ENCODE results near the gene CHD9NB.
A peak's percentile ranks its signal among the peaks of the same experiment; 100 is the strongest.

CHD9NB gene

GRCh38 chr16:53052519-53053501 is at the start of gene CHD9NB (continued):
- TF ChIP-seq GLI2 (tag by site-specific recombination; IDR thresholded peaks at IDR 0.05; ENCODE audit: borderline replicate concordance, low read depth) (no peak), ZNF114 (tag by site-specific recombination; IDR thresholded peaks at IDR 0.05) (peak; percentile 91; the same call in 1 of the 2 replicates), REST (tag by site-specific recombination; IDR thresholded peaks at IDR 0.05) (no peak), ZNF560 (tag by site-specific recombination; IDR thresholded peaks at IDR 0.05; ENCODE audit: borderline replicate concordance) (no peak), ZBTB21 (tag by site-specific recombination; IDR thresholded peaks at IDR 0.05) (no peak), ZNF621 (tag by site-specific recombination; IDR thresholded peaks at IDR 0.05) (peak; percentile 79; the same call in 1 of the 2 replicates), ZBTB48 (tag by site-specific recombination; IDR thresholded peaks at IDR 0.05) (peak; percentile 55; the same call in 1 of the 2 replicates), ZNF23 (tag by site-specific recombination; IDR thresholded peaks at IDR 0.05; ENCODE audit: borderline replicate concordance) (no peak), ZNF19 (tag by site-specific recombination; IDR thresholded peaks at IDR 0.05; ENCODE audit: low read depth) (no peak), ZNF175 (tag by site-specific recombination; IDR thresholded peaks at IDR 0.05) (no peak), SP7 (tag by site-specific recombination; IDR thresholded peaks at IDR 0.05) (0 out of 2 replicates have a peak, but pooled peaks have one; percentile 18), ZNF26 (tag by site-specific recombination; IDR thresholded peaks at IDR 0.05) (no peak), ZNF311 (tag by site-specific recombination; IDR thresholded peaks at IDR 0.05; ENCODE audit: borderline replicate concordance) (peak; percentile 91; the same call in 1 of the 2 replicates), ZNF214 (tag by site-specific recombination; IDR thresholded peaks at IDR 0.05; ENCODE audit: borderline replicate concordance) (no peak), ZNF202 (tag by site-specific recombination; IDR thresholded peaks at IDR 0.05; ENCODE audit: borderline replicate concordance) (no peak), ZNF561 (tag by site-specific recombination; IDR thresholded peaks at IDR 0.05; ENCODE audit: borderline replicate concordance) (no peak), ZNF426 (tag by site-specific recombination; IDR thresholded peaks at IDR 0.05) (no peak), ZNF658 (tag by site-specific recombination; IDR thresholded peaks at IDR 0.05) (no peak), ZNF555 (tag by site-specific recombination; conservative IDR thresholded peaks at IDR 0.05) (no peak), PATZ1 (tag by site-specific recombination; IDR thresholded peaks at IDR 0.05) (peak; percentile 27; the same call in 1 of the 2 replicates), ZSCAN30 (tag by site-specific recombination; IDR thresholded peaks at IDR 0.05) (no peak), ZNF148 (tag by site-specific recombination; IDR thresholded peaks at IDR 0.05; ENCODE audit: borderline replicate concordance) (0 out of 2 replicates have a peak, but pooled peaks have one; percentile 19), ZNF10 (tag by site-specific recombination; IDR thresholded peaks at IDR 0.05) (peak; percentile 69; the same call in 1 of the 2 replicates), KLF16 (tag by site-specific recombination; IDR thresholded peaks at IDR 0.05) (no peak; the same call in 1 of the 2 replicates), ZNF341 (tag by site-specific recombination; IDR thresholded peaks at IDR 0.05; ENCODE audit: low read depth) (peak; percentile 52), ZNF521 (tag by site-specific recombination; IDR thresholded peaks at IDR 0.05) (no peak), ZNF112 (tag by site-specific recombination; IDR thresholded peaks at IDR 0.05) (0 out of 2 replicates have a peak, but pooled peaks have one; percentile 17), KLF9 (tag by site-specific recombination; IDR thresholded peaks at IDR 0.05; ENCODE audit: low read depth) (no peak; the same call in 1 of the 2 replicates), ZBTB8A (tag by site-specific recombination; IDR thresholded peaks at IDR 0.05) (no peak)

Data from HEK293 (cell line).